ENCODE measurements around the gene AGPAT1. TPM values are rescaled to one million over a fixed set of nuclear protein-coding genes. Genes with fewer than 3 reads are reported as not detected.
A peak's percentile ranks its signal among the peaks of the same experiment; 100 is the strongest.

The AGPAT1 gene
- total and polyA plus RNA-seq, 10 of the 15 experiments (the other 5 are each of a cell fraction or from before 2014, with no cell fraction given) = 13.9 to 39.5 (median 24.7) TPM

DNA sequence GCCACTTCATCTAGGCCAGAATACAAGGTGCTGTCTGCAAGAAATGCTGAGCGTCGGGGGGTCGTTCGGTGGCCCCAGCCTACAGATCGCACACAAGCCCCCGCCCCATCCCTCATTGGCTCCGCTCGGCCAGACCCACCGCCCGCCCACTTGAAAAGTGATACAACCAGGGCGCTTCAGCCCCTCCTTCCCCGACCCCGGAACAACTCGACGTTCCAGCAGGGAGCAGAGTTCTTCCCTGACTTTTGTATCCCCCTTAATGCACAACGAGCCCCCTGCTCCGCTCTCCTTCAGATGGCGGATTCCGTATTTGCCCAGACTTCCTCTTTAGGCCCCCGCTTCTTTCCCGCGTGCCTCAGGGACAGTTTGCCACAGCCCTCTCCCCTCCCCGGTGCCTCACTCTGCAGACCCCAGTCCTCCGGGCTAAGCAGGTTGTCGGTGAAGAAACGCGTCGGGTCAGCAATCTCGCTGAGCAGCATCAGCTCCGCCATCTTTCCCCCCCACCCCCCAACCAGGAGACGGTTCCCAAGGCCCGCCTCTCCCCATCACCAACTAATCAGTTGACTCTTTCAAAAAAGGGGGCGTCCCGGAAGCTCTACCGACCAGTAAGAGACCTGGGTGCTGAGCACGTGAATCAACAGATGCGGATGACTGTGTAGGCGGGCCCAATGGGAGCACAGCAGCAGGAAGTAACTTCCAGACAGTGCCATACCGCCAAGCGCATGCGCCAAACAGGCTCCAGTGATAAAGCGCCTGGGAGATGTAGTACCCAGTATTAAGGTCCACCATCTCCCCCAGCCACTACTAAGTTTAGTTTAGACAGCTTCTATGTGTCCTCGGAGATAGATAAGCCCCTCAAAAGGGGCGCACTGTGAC is 47.9 kb downstream of the AGPAT1 start, which contains the start of gene ATF6B (continued):
- TF ChIP-seq, protein P1, sequence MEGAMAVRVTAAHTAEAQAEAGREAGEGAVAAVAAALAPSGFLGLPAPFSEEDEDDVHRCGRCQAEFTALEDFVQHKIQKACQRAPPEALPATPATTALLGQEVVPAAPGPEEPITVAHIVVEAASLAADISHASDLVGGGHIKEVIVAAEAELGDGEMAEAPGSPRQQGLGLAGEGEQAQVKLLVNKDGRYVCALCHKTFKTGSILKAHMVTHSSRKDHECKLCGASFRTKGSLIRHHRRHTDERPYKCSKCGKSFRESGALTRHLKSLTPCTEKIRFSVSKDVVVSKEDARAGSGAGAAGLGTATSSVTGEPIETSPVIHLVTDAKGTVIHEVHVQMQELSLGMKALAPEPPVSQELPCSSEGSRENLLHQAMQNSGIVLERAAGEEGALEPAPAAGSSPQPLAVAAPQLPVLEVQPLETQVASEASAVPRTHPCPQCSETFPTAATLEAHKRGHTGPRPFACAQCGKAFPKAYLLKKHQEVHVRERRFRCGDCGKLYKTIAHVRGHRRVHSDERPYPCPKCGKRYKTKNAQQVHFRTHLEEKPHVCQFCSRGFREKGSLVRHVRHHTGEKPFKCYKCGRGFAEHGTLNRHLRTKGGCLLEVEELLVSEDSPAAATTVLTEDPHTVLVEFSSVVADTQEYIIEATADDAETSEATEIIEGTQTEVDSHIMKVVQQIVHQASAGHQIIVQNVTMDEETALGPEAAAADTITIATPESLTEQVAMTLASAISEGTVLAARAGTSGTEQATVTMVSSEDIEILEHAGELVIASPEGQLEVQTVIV (IDR thresholded peaks at IDR 0.05; ENCODE audit: borderline replicate concordance, partially characterized antibody) = peak; percentile 79
- no peak for TF ChIP-seq EP300 (IDR thresholded peaks at IDR 0.05; ENCODE audit: borderline replicate concordance in 1 of 2, control insufficient read depth in 1 of 2, low read depth in 2 of 2, low read length in 2 of 2)
- TF ChIP-seq MYB (IDR thresholded peaks at IDR 0.05; ENCODE audit: borderline replicate concordance, low read depth, low read length) = 0 out of 2 replicates have a peak, but pooled peaks have one; percentile 30
- TF ChIP-seq ZBTB40 (IDR thresholded peaks at IDR 0.05; ENCODE audit: borderline replicate concordance) = peak; percentile 60; the same call in 1 of the 2 replicates
- no peak for TF ChIP-seq CUX1 (IDR thresholded peaks at IDR 0.05; ENCODE audit: insufficient replicate concordance, low read depth, low read length)
- peak; percentile 82 to 87 for TF ChIP-seq BHLHE40 (IDR thresholded peaks at IDR 0.05; ENCODE audit: borderline replicate concordance in 1 of 2, low read depth in 2 of 2, low read length in 1 of 2)
- TF ChIP-seq, protein P2, sequence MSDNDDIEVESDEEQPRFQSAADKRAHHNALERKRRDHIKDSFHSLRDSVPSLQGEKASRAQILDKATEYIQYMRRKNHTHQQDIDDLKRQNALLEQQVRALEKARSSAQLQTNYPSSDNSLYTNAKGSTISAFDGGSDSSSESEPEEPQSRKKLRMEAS (IDR thresholded peaks at IDR 0.05; ENCODE audit: low read depth, low read length) = 0 out of 2 replicates have a peak, but pooled peaks have one; percentile 36
- TF ChIP-seq NFYA (IDR thresholded peaks at IDR 0.05; ENCODE audit: borderline replicate concordance, low read depth, low read length) = no peak
- TF ChIP-seq MYC (IDR thresholded peaks at IDR 0.05; ENCODE audit: insufficient read depth, insufficient read length, insufficient replicate concordance, low read length, severe bottlenecking) = no peak
- 0 out of 3 replicates have a peak, but pooled peaks of 1 of the 2 experiments have one; percentile 31 for TF ChIP-seq EGR1 (IDR thresholded peaks at IDR 0.05; ENCODE audit: borderline replicate concordance in 1 of 2, low read depth in 2 of 2, low read length in 2 of 2)

All from GM12878 (cell line).